ENCODE data around the gene RPS6KA5.

Gene RPS6KA5

DNA sequence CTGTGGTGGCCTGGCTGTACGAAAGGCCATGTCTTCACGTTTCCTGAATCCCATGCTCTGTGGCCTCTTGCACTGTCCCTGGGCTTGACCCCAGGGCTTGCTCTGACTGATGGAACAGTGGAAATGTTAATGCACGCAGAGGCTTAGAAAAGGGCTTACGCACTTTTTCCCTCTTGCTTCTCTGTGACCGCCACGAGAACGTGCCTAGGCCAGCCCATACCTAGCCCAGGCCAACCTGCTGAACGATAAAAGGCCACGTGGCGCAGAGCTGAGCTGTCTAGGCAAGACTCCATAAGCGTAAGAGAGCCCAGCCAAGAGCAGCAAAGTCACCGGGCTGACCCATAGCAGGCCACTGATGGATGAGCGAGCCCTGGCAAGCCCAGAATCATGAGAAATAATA, 262.5 kb downstream of the RPS6KA5 start:
- no peak overlapping the region for H3K4me3 ChIP-seq (ENCODE audit: low read length)
- H3K4me1 ChIP-seq (ENCODE audit: control insufficient read depth, insufficient read depth, low read length): no peaks in the 10 kb centered on the region
- H3K36me3 ChIP-seq (ENCODE audit: control insufficient read depth, insufficient read depth, low read length): no peaks in the 10 kb centered on the region
- no peaks in the 10 kb centered on the region for H3K27me3 ChIP-seq (ENCODE audit: control insufficient read depth, insufficient read depth, low read length)
- no peaks in the 10 kb centered on the region for H3K9me3 ChIP-seq (ENCODE audit: control insufficient read depth, low read length)
- no peak overlapping the region for H3K9ac ChIP-seq (ENCODE audit: low read length)

All from mucosa of stomach (tissue), 1 donor.